Astrocyte of the spinal cord (primary cell): ENCODE results near the gene ABCA13.
A peak's percentile ranks its signal among the peaks of the same experiment; 100 is the strongest.

Source experiments
- DNase-seq: peaks from one replicate; pipeline ENCODE4 v3.0.0; 2011; ENCODE audit warnings: low read depth, low spot score
- H3K4me3 ChIP-seq: 2 replicates; pipeline ENCODE4 v1.5.1; 2011; ENCODE audit warnings: low read depth, mild to moderate bottlenecking, low read length, moderate library complexity
- in situ Hi-C: cut with HindIII; loops from 2 replicates; pipeline ENCODE4 v1.10.0; 2017; ENCODE audit warnings: low sequenced_read_pairs
- TF ChIP-seq, protein P1 (sequence below): IDR thresholded peaks from 2 replicates; pipeline ENCODE4 v1.5.1; 2012; ENCODE audit warnings: low read depth, mild to moderate bottlenecking, low read length, inconsistent platforms

Gene ABCA13

DNA sequence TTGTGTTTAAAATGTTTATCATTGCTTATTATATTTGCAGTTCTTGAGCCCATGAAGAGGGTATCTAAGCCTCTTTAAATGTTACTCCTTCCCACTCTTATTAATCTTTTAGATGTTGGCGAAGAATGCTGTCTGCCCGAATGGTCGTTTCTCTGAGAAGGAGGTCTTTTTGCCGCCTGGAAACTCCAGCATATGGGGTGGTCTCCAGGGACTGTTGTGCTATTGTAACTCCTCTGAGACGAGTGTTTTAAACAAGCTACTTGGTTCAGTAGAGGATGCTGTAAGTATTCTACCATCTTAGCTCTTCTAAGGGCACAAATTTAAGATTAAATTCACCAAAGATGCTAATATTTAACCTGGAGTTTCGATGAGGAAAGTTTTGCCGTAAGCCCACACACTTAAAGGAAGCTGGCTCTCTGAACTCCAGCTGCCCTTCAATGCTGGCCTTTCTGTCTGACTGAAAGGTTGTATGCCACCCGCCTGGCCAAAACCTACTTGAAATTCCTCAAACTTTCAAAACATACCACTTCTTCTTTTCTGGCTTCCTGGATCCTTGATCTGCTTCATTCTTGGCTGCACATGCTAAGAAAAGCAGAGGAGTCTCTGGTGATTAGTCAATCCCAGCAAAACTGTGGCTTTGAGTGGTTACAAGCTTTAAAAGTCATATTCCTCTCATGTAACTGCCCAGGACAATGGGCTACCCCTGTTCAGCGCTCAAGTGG is 74.7 kb downstream of the ABCA13 start:
- TF ChIP-seq, protein P1, sequence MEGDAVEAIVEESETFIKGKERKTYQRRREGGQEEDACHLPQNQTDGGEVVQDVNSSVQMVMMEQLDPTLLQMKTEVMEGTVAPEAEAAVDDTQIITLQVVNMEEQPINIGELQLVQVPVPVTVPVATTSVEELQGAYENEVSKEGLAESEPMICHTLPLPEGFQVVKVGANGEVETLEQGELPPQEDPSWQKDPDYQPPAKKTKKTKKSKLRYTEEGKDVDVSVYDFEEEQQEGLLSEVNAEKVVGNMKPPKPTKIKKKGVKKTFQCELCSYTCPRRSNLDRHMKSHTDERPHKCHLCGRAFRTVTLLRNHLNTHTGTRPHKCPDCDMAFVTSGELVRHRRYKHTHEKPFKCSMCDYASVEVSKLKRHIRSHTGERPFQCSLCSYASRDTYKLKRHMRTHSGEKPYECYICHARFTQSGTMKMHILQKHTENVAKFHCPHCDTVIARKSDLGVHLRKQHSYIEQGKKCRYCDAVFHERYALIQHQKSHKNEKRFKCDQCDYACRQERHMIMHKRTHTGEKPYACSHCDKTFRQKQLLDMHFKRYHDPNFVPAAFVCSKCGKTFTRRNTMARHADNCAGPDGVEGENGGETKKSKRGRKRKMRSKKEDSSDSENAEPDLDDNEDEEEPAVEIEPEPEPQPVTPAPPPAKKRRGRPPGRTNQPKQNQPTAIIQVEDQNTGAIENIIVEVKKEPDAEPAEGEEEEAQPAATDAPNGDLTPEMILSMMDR = no peak
- in situ Hi-C loops = no loop called here
- H3K4me3 ChIP-seq = no peak overlapping the region
- peak; percentile 24 for DNase-seq

DNA sequence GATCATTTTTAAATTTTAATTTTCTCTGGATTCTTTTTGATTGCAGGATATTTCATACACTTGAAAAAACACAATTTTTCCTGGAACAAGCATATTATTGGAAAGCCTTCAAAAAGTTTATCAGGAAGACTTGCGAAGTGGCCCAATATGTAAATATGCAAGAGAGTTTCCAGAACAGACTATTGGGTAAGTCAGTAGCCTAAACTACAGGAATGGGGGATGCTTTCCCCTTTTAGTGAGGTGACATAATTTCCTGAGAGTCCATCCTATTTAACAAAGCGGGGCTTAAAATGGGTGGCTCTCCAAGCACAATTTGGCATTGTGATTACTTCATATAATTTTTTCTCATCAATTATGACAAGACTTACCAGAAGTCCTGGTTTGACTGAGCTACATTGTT is 77.9 kb downstream of the ABCA13 start:
- in situ Hi-C loops = no loop called here
- TF ChIP-seq, protein P1 = no peak
- DNase-seq = no peak
- H3K4me3 ChIP-seq = no peak overlapping the region

DNA sequence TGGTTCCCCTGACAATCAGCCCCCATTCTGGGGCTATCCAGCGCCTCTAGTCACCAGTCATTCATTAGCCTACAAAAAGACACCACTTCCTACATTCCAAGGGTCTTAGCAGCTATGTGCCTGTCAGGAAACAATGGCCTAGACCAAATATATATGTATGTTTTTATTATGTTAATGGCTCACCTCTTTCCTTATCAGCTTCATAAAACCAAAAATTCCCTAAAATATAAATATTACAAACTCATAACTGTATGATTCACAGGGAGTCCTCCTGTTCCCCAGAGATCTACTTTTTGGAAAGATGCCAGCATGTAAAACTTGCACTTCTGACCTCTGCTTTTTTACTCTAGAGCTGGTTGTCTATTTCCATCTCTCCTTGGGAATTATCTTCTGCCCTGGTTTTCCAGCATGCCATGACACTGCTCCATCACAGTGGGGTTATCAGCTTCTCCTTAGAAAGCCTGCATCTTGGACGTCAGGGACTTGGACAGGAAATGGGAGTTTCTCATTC is 79.2 kb downstream of the ABCA13 start:
- H3K4me3 ChIP-seq = no peak overlapping the region
- TF ChIP-seq, protein P1 = no peak
- in situ Hi-C loops = no loop called here
- peak; percentile 75 for DNase-seq

DNA sequence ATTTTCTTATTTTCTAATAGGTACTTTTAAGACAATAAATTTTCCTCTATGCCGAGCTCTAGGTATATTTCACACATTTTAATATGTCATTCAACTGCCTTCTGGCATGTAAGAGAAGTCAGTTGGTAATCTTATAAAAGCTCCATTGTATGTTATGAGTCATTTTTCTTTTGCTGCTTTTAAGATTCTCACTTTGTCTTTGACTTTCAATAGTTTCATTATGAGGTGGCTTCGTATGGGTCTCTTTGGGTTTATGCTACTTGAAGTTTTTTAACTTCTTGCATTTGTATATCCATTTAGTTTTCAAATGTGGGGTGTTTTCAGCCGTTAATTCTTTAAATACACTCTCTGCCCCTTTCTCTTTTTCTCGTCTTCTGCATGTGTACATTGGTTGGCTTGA is 80.5 kb downstream of the ABCA13 start:
- TF ChIP-seq, protein P1 = no peak
- in situ Hi-C loops = no loop called here
- H3K4me3 ChIP-seq = no peak overlapping the region
- peak; percentile 50 for DNase-seq

DNA sequence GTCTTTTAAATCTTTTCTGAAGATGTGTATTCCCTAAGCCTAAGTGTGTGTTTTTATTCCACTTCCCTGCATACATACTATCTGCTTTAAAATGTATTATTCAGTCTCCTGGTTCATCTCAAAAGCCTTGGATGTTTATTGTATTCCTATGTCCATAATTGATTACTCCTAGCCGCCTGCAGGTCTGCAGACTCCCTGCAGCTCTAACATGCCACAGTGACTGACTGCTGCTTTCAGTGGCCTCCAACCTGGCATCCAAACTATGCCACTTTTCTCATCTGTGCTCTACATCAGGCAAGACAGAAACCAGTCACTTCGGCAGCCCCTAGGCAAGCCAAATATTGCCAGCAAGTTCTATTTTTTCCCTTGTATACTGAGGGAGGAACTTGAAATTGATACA is 81.7 kb downstream of the ABCA13 start:
- no peak for DNase-seq
- in situ Hi-C loops = no loop called here
- TF ChIP-seq, protein P1 = no peak
- no peak overlapping the region for H3K4me3 ChIP-seq

DNA sequence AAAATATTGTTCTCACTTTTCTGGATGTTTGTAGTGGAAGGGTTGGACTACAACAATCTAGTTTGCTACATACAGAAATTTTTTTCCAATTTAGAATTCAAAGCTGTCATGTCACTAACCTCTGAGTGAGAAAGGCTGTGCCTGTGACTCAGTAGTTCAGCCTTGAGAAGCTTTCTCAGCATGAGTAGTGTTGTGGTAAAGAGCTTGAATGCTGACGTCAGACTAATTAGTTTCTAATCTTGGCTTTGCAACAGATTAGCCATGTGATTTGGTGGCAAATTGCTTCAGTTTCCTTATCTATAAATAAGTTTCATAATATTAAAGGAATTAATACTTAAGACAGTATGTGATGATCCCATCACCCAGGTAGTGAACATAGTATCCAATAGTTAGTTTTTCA is 83.8 kb downstream of the ABCA13 start:
- no peak overlapping the region for H3K4me3 ChIP-seq
- peak; percentile 75 for DNase-seq
- in situ Hi-C loops = no loop called here
- TF ChIP-seq, protein P1 = no peak
